Adipocyte (in vitro differentiated cells): ENCODE results near the gene MTMR12.
A peak's percentile ranks its signal among the peaks of the same experiment; 100 is the strongest.

Source experiments
- DNase-seq: peaks from one replicate; pipeline ENCODE4 v3.0.0-alpha.2; 2015; ENCODE audit warnings: low read depth
- H3K27me3 ChIP-seq: replicated peaks from 2 replicates; pipeline ENCODE4 v1.7.0; 2013; ENCODE audit warnings: mild to moderate bottlenecking, low read length, moderate library complexity; ENCODE audit not compliant: control insufficient read depth, insufficient read depth
- H3K36me3 ChIP-seq: 2 replicates; pipeline ENCODE4 v1.7.0; 2013; ENCODE audit warnings: low read length, mild to moderate bottlenecking, moderate library complexity; ENCODE audit not compliant: control insufficient read depth, insufficient read depth, severe bottlenecking
- H3K4me1 ChIP-seq: 2 replicates; pipeline ENCODE4 v1.7.0; 2013; ENCODE audit warnings: mild to moderate bottlenecking, low read length, moderate library complexity; ENCODE audit not compliant: control insufficient read depth, insufficient read depth
- H3K4me3 ChIP-seq: 2 replicates; pipeline ENCODE4 v1.7.0; 2013; ENCODE audit warnings: mild to moderate bottlenecking, low read length, moderate library complexity
- H3K9ac ChIP-seq: 2 replicates; pipeline ENCODE4 v1.7.0; 2013; ENCODE audit warnings: mild to moderate bottlenecking, low read length, moderate library complexity
- H3K9me3 ChIP-seq: 2 replicates; pipeline ENCODE4 v1.7.0; 2013; ENCODE audit warnings: mild to moderate bottlenecking, low read length, moderate library complexity; ENCODE audit not compliant: control insufficient read depth

Gene MTMR12

GRCh38 chr5:32312595-32313332, at the start of gene MTMR12:
Gene MTMR12 (minus strand): TSS chr5:32312939. CDS start chr5:32312838, 101 bp downstream.
- H3K9me3 ChIP-seq: no peaks in the 10 kb centered on the region
- H3K27me3 ChIP-seq: no peaks in the 10 kb centered on the region
- H3K36me3 ChIP-seq: no peaks in the 10 kb centered on the region
- peak; percentile 100 for DNase-seq
- peaks cover 32% of the 10 kb centered on the region for H3K4me1 ChIP-seq
- H3K9ac ChIP-seq: peak within 1 kb of the TSS; percentile 92
- H3K4me3 ChIP-seq: peak within 1 kb of the TSS; percentile 90

GRCh38 chr5:32362527-32362926, 49.8 kb upstream of the MTMR12 start:
- Histone ChIP-seq H3K27me3 (no peaks in the 10 kb centered on the region), H3K9me3 (no peaks in the 10 kb centered on the region), H3K9ac (no peak overlapping the region), H3K4me3 (no peak overlapping the region), H3K4me1 (peaks cover 6% of the 10 kb centered on the region), H3K36me3 (peaks cover 76% of the 10 kb centered on the region)
- no peak for DNase-seq

GRCh38 chr5:32360906-32361305, 48.2 kb upstream of the MTMR12 start:
- Histone ChIP-seq H3K4me3 (no peak overlapping the region), H3K36me3 (peaks cover 76% of the 10 kb centered on the region), H3K4me1 (peaks cover 6% of the 10 kb centered on the region), H3K27me3 (no peaks in the 10 kb centered on the region), H3K9me3 (no peaks in the 10 kb centered on the region), H3K9ac (no peak overlapping the region)
- DNase-seq: no peak

- Histone ChIP-seq H3K9me3 (no peaks in the 10 kb centered on the region), H3K4me3 (no peak overlapping the region), H3K27me3 (no peaks in the 10 kb centered on the region), H3K36me3 (peaks cover 88% of the 10 kb centered on the region), H3K9ac (no peak overlapping the region), H3K4me1 (peaks cover 6% of the 10 kb centered on the region)
- DNase-seq: no peak
Observed at GRCh38 chr5:32358611-32359010, 45.9 kb upstream of the MTMR12 start.

- H3K4me1 ChIP-seq: peaks cover 6% of the 10 kb centered on the region
- H3K9ac ChIP-seq: no peak overlapping the region
- DNase-seq: no peak
- H3K4me3 ChIP-seq: no peak overlapping the region
- peaks cover 84% of the 10 kb centered on the region for H3K36me3 ChIP-seq
- no peaks in the 10 kb centered on the region for H3K9me3 ChIP-seq
- H3K27me3 ChIP-seq: no peaks in the 10 kb centered on the region
Observed at GRCh38 chr5:32357658-32358057, 44.9 kb upstream of the MTMR12 start.

- Histone ChIP-seq H3K9me3 (no peaks in the 10 kb centered on the region), H3K9ac (no peak overlapping the region), H3K4me1 (peaks cover 4% of the 10 kb centered on the region), H3K4me3 (no peak overlapping the region), H3K27me3 (no peaks in the 10 kb centered on the region), H3K36me3 (peaks cover 68% of the 10 kb centered on the region)
- DNase-seq: no peak
Observed at GRCh38 chr5:32355686-32356085, 42.9 kb upstream of the MTMR12 start.

GRCh38 chr5:32353420-32353819, 40.7 kb upstream of the MTMR12 start:
- Histone ChIP-seq H3K36me3 (peaks cover 47% of the 10 kb centered on the region), H3K4me1 (peaks cover 4% of the 10 kb centered on the region), H3K9me3 (no peaks in the 10 kb centered on the region), H3K9ac (no peak overlapping the region), H3K4me3 (no peak overlapping the region), H3K27me3 (no peaks in the 10 kb centered on the region)
- DNase-seq: no peak

- Histone ChIP-seq H3K9ac (no peak overlapping the region), H3K4me1 (peaks cover 4% of the 10 kb centered on the region), H3K9me3 (no peaks in the 10 kb centered on the region), H3K4me3 (no peak overlapping the region), H3K27me3 (no peaks in the 10 kb centered on the region), H3K36me3 (peaks cover 41% of the 10 kb centered on the region)
- no peak for DNase-seq
Observed at GRCh38 chr5:32352685-32353084, 39.9 kb upstream of the MTMR12 start.

- Histone ChIP-seq H3K36me3 (no peaks in the 10 kb centered on the region), H3K9ac (no peak overlapping the region), H3K27me3 (no peaks in the 10 kb centered on the region), H3K4me1 (peaks cover 4% of the 10 kb centered on the region), H3K4me3 (no peak overlapping the region), H3K9me3 (peaks cover 6% of the 10 kb centered on the region)
- no peak for DNase-seq
Observed at GRCh38 chr5:32346869-32347268, 34.1 kb upstream of the MTMR12 start.

- no peak overlapping the region for H3K4me3 ChIP-seq
- no peak overlapping the region for H3K9ac ChIP-seq
- H3K27me3 ChIP-seq: no peaks in the 10 kb centered on the region
- DNase-seq: no peak
- no peaks in the 10 kb centered on the region for H3K36me3 ChIP-seq
- H3K4me1 ChIP-seq: no peaks in the 10 kb centered on the region
- peaks cover 35% of the 10 kb centered on the region for H3K9me3 ChIP-seq
Observed at GRCh38 chr5:32343058-32343672, 30.4 kb upstream of the MTMR12 start.

- H3K4me3 ChIP-seq: no peak overlapping the region
- no peaks in the 10 kb centered on the region for H3K36me3 ChIP-seq
- peaks cover 39% of the 10 kb centered on the region for H3K9me3 ChIP-seq
- H3K27me3 ChIP-seq: no peaks in the 10 kb centered on the region
- no peak overlapping the region for H3K9ac ChIP-seq
- DNase-seq: no peak
- no peaks in the 10 kb centered on the region for H3K4me1 ChIP-seq
Observed at GRCh38 chr5:32342656-32343055, 29.9 kb upstream of the MTMR12 start.
